Measurements from ENCODE around the gene GCSAML.

DNA sequence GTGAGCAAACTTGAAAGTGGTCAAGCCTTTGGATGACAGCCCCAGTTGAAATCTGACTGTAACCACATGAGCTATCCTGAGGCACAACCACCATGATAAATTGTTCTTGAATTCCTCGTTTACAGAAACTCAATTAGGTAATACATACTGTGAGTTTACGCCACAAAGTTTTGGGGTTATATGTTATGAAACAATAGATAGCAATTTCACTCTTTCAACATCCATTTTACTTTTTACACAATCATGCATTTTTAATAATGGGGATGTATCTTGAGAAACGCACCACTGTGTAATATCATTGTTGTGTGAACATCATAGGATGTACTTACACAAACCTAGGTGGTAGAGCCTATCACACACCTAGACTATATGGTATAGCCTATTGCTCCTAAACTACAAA is 48.1 kb upstream of the GCSAML start:
- no peak for TF ChIP-seq POLR2A (IDR thresholded peaks at IDR 0.05)
- TF ChIP-seq, protein P1, sequence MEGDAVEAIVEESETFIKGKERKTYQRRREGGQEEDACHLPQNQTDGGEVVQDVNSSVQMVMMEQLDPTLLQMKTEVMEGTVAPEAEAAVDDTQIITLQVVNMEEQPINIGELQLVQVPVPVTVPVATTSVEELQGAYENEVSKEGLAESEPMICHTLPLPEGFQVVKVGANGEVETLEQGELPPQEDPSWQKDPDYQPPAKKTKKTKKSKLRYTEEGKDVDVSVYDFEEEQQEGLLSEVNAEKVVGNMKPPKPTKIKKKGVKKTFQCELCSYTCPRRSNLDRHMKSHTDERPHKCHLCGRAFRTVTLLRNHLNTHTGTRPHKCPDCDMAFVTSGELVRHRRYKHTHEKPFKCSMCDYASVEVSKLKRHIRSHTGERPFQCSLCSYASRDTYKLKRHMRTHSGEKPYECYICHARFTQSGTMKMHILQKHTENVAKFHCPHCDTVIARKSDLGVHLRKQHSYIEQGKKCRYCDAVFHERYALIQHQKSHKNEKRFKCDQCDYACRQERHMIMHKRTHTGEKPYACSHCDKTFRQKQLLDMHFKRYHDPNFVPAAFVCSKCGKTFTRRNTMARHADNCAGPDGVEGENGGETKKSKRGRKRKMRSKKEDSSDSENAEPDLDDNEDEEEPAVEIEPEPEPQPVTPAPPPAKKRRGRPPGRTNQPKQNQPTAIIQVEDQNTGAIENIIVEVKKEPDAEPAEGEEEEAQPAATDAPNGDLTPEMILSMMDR (IDR thresholded peaks at IDR 0.05) = no peak

All from tibial nerve (tissue), 3 donors.